Panc1 (cell line): ENCODE data around the gene LTBP2. TPM values are rescaled to one million over a fixed set of nuclear protein-coding genes. Genes with fewer than 3 reads are reported as not detected.

Source experiments
- ATAC-seq: fragments of 200-7000 bp; cut with Tn5 transposase; 2 replicates; pipeline ENCODE4 v1.9.1; 2020; ENCODE audit warnings: mild to moderate bottlenecking, moderate library complexity
- BruUV-seq: library from RNA; stranded (reverse); fragments of 400-500 nt; replicated peaks from 2 replicates; lab custom pipeline; 2021; lab: Mats Ljungman, UMichigan
- CTCF ChIA-PET: fragments of 300-600 bp; sonication (Branson Sonifier 250); formaldehyde crosslinking; loops from one replicate; lab custom pipeline; 2022; ENCODE audit warnings: antibody characterized with exemption; lab: Charles Lee
- POLR2A ChIA-PET: fragments of 300-600 bp; sonication (Branson Sonifier 250); formaldehyde crosslinking; loops from one replicate; lab custom pipeline; 2022; ENCODE audit warnings: antibody characterized with exemption; lab: Charles Lee
- DNase-seq: peaks from one replicate; pipeline ENCODE4 v3.0.0-alpha.2; 2010; ENCODE audit warnings: low read depth, low spot score
- H3K27ac ChIP-seq: 2 replicates; pipeline ENCODE4 v1.5.1; 2011; ENCODE audit warnings: mild to moderate bottlenecking, low read length, inconsistent platforms
- H3K27me3 ChIP-seq: fragments of 200-500 bp; sonication (Bioruptor generic); 2 replicates; pipeline ENCODE4 v1.6.0; 2014; ENCODE audit warnings: low read length, inconsistent platforms; ENCODE audit not compliant: control insufficient read depth, insufficient read depth
- H3K36me3 ChIP-seq: fragments of 200-500 bp; sonication (Bioruptor generic); 2 replicates; pipeline ENCODE4 v1.5.1; 2014; ENCODE audit warnings: inconsistent platforms, mild to moderate bottlenecking, low read length, moderate library complexity; ENCODE audit not compliant: control insufficient read depth, insufficient read depth
- H3K4me1 ChIP-seq: 2 replicates; pipeline ENCODE4 v1.5.1; 2011; ENCODE audit warnings: inconsistent platforms, mild to moderate bottlenecking, low read length, moderate library complexity; ENCODE audit not compliant: control insufficient read depth, insufficient read depth
- H3K4me3 ChIP-seq, 2 experiments: 2 replicates each; pipeline ENCODE4 v1.5.1; 2011 to 2012; ENCODE audit warnings: low read depth in 2 of 2, low read length in 2 of 2, mild to moderate bottlenecking in 2 of 2, inconsistent platforms in 1 of 2, moderate library complexity in 1 of 2
- H3K9me3 ChIP-seq: fragments of 200-500 bp; sonication (Bioruptor generic); 2 replicates; pipeline ENCODE4 v1.5.1; 2014; ENCODE audit warnings: low read depth, mild to moderate bottlenecking, inconsistent platforms, low read length, moderate library complexity; ENCODE audit not compliant: control insufficient read depth, insufficient read depth
- POLR2AphosphoS5 ChIP-seq: IDR thresholded peaks from 2 replicates; pipeline ENCODE4 v1.6.1; 2012; ENCODE audit warnings: mild to moderate bottlenecking, low read depth, low read length, moderate library complexity
- SIN3A ChIP-seq: IDR thresholded peaks from 2 replicates; pipeline ENCODE4 v1.6.1; 2012; ENCODE audit warnings: low read depth, mild to moderate bottlenecking, low read length, moderate library complexity, borderline replicate concordance; ENCODE audit not compliant: insufficient read depth
- TCF7L2 ChIP-seq: IDR thresholded peaks from 2 replicates; pipeline ENCODE4 v1.6.1; 2011; ENCODE audit warnings: mild to moderate bottlenecking, low read depth, low read length, inconsistent platforms
- in situ Hi-C: cut with HindIII; loops from 2 replicates; pipeline ENCODE4 v1.10.0; 2016; ENCODE audit warnings: low sequenced_read_pairs, low pct_unique_long_range_greater_than_20kb
- intact Hi-C: fragments of 100-400 bp; cut with micrococcal nuclease; formaldehyde crosslinking; loops from one replicate; pipeline ENCODE4 v1.10.0; 2022; ENCODE audit not compliant: unreplicated experiment
- total RNA-seq: library from RNA; stranded (reverse); gene quantifications from one replicate; pipeline ENCODE4 v1.2.1, GENCODE V29; 2021; ENCODE audit not compliant: unreplicated experiment
- TF ChIP-seq, protein P1 (sequence below), 2 experiments: IDR thresholded peaks; 2 replicates each; pipeline ENCODE4 v1.6.1; 2011 to 2012; ENCODE audit warnings: low read depth in 2 of 2, control low read depth in 1 of 2, low read length in 1 of 2, mild to moderate bottlenecking in 1 of 2, moderate library complexity in 1 of 2; ENCODE audit not compliant: insufficient read depth in 1 of 2
- TF ChIP-seq, protein P2 (sequence below): fragments of 450-650 bp; IDR thresholded peaks from 2 replicates; pipeline ENCODE4 v1.5.1; 2017; ENCODE audit warnings: mild to moderate bottlenecking

Gene LTBP2
- total RNA-seq, 1 experiment from 2014 or later: 69.8 TPM

DNA sequence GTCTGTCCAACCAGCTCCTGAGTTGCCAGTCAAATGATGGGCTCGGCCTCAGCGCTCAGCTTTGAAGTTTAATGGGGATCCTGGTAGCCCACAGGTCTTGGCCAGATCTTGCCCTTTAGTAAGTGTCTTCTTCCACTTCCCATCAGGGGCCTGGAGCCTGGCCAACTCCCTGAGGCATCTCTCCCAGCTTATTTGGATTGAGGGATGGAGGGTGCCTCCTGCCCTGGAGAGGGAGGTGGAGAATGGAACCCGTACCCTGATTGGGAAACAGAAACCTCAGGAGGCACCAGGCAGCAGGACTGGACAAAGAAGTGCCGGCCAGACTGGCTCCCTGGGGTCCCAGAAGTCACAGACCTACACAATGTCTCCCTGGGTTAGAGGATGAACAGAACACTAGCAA lies 40.5 kb upstream of the LTBP2 start:
- H3K4me1 ChIP-seq: peaks cover 21% of the 10 kb centered on the region
- H3K27me3 ChIP-seq: no peaks in the 10 kb centered on the region
- H3K27ac ChIP-seq: no peak overlapping the region
- no peaks in the 10 kb centered on the region for H3K9me3 ChIP-seq
- intact Hi-C loops: no loop called here
- ChIA-PET POLR2A (no interaction called here), CTCF (no interaction called here)
- ATAC-seq (no peak), DNase-seq (no peak)
- H3K4me3 ChIP-seq: no peak overlapping the region
- TF ChIP-seq, protein P1, sequence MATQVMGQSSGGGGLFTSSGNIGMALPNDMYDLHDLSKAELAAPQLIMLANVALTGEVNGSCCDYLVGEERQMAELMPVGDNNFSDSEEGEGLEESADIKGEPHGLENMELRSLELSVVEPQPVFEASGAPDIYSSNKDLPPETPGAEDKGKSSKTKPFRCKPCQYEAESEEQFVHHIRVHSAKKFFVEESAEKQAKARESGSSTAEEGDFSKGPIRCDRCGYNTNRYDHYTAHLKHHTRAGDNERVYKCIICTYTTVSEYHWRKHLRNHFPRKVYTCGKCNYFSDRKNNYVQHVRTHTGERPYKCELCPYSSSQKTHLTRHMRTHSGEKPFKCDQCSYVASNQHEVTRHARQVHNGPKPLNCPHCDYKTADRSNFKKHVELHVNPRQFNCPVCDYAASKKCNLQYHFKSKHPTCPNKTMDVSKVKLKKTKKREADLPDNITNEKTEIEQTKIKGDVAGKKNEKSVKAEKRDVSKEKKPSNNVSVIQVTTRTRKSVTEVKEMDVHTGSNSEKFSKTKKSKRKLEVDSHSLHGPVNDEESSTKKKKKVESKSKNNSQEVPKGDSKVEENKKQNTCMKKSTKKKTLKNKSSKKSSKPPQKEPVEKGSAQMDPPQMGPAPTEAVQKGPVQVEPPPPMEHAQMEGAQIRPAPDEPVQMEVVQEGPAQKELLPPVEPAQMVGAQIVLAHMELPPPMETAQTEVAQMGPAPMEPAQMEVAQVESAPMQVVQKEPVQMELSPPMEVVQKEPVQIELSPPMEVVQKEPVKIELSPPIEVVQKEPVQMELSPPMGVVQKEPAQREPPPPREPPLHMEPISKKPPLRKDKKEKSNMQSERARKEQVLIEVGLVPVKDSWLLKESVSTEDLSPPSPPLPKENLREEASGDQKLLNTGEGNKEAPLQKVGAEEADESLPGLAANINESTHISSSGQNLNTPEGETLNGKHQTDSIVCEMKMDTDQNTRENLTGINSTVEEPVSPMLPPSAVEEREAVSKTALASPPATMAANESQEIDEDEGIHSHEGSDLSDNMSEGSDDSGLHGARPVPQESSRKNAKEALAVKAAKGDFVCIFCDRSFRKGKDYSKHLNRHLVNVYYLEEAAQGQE (IDR thresholded peaks at IDR 0.05; ENCODE audit: insufficient read depth in 1 of 2, low read depth in 2 of 2, low read length in 1 of 2): no peak
- peaks cover 4% of the 10 kb centered on the region; the same call in 1 of the 2 replicates for H3K36me3 ChIP-seq
- in situ Hi-C loops: no loop called here
- no TSS peak for BruUV-seq

DNA sequence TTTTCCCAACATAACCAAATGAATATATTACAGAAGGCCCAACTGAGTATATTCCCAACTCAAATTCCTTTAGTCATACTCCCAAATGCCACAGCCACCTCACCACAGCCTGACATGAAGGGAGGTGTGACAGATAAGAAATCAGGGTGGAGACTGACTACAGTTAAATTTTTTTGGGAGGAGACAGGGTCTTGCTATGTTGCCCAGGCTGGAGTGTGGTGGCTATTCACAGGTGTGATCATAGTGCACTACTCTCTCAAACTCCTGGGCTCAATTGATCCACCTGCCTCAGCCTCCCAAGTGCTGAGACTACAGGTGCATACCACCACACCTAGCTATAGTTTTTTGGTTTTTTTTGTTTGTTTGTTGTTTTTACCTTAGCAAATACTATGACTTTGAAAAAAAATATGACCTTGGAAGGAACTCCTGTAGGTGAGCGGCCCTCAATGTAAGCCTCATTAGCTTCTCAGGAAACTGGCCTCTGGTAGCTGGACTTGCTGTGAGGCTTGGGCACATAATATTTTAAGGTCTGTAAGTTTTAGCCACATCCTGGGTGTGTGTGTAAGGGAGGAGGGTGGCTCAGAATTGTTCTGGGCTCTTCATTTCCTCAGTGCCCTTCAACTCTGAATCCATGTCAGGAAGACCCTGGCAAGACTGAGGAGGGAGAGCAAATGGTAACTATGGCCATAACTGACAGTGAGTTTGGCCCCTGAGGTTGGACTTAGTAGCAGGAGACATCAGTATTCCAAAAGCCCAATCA lies 39.1 kb upstream of the LTBP2 start:
- TF ChIP-seq, protein P1 (IDR thresholded peaks at IDR 0.05; ENCODE audit: insufficient read depth in 1 of 2, low read depth in 2 of 2, low read length in 1 of 2): no peak
- TF ChIP-seq TCF7L2 (no peak), POLR2AphosphoS5 (no peak), SIN3A (no peak)
- TF ChIP-seq, protein P2, sequence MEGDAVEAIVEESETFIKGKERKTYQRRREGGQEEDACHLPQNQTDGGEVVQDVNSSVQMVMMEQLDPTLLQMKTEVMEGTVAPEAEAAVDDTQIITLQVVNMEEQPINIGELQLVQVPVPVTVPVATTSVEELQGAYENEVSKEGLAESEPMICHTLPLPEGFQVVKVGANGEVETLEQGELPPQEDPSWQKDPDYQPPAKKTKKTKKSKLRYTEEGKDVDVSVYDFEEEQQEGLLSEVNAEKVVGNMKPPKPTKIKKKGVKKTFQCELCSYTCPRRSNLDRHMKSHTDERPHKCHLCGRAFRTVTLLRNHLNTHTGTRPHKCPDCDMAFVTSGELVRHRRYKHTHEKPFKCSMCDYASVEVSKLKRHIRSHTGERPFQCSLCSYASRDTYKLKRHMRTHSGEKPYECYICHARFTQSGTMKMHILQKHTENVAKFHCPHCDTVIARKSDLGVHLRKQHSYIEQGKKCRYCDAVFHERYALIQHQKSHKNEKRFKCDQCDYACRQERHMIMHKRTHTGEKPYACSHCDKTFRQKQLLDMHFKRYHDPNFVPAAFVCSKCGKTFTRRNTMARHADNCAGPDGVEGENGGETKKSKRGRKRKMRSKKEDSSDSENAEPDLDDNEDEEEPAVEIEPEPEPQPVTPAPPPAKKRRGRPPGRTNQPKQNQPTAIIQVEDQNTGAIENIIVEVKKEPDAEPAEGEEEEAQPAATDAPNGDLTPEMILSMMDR: no peak
- Histone ChIP-seq H3K4me3 (no peak overlapping the region), H3K9me3 (no peaks in the 10 kb centered on the region), H3K4me1 (peaks cover 21% of the 10 kb centered on the region), H3K27me3 (no peaks in the 10 kb centered on the region), H3K36me3 (no peaks in the 10 kb centered on the region; the same call in 1 of the 2 replicates), H3K27ac (no peak overlapping the region)
- DNase-seq: no peak
- BruUV-seq: no TSS peak
- ChIA-PET POLR2A (no interaction called here), CTCF (no interaction called here)
- no peak for ATAC-seq
- intact Hi-C loops (no loop called here), in situ Hi-C loops (no loop called here)
